HG02759 (cell line): Measurements from ENCODE around the gene ZNF544.

Source experiments
- ATAC-seq: cut with Tn5 transposase; IDR thresholded peaks from one replicate; pipeline ENCODE4 v1.9.1; 2021; ENCODE audit warnings: mild to moderate bottlenecking, moderate library complexity; ENCODE audit not compliant: unreplicated experiment

The ZNF544 gene

GRCh38 chr19:58228585-58229254, at the start of gene ZNF544:
Gene ZNF544 (plus strand): TSS chr19:58228914. CDS start chr19:58244024, 15,110 bp downstream.
- ATAC-seq: peak; percentile 97

GRCh38 chr19:58181902-58182576, 46.7 kb upstream of the ZNF544 start:
- ATAC-seq: no peak

GRCh38 chr19:58182577-58182988, 46.1 kb upstream of the ZNF544 start:
- no peak for ATAC-seq

- ATAC-seq: peak; percentile 94
These were observed 45.5 kb upstream of the ZNF544 start, which contains the start of gene ZNF274 for GRCh38 chr19:58182989-58183816. Gene ZNF274 (plus strand): TSS chr19:58183061. CDS start chr19:58183966, 905 bp downstream.

- no peak for ATAC-seq
These were observed 44.9 kb upstream of the ZNF544 start for GRCh38 chr19:58183817-58184215.

- no peak for ATAC-seq
These were observed 31.7 kb upstream of the ZNF544 start for GRCh38 chr19:58196901-58197616.

GRCh38 chr19:58203814-58204475, 24.8 kb upstream of the ZNF544 start:
- ATAC-seq: no peak

- ATAC-seq: no peak
These were observed 24.1 kb upstream of the ZNF544 start for GRCh38 chr19:58204566-58204965.

- ATAC-seq: no peak
These were observed 19.1 kb upstream of the ZNF544 start for GRCh38 chr19:58209577-58209976.

- no peak for ATAC-seq
These were observed 16.2 kb upstream of the ZNF544 start for GRCh38 chr19:58212336-58213074.

GRCh38 chr19:58213075-58213369, 15.7 kb upstream of the ZNF544 start:
- no peak for ATAC-seq

GRCh38 chr19:58217069-58217481, 11.6 kb upstream of the ZNF544 start:
- no peak for ATAC-seq

- no peak for ATAC-seq
These were observed 10.9 kb upstream of the ZNF544 start for GRCh38 chr19:58217607-58218391.

GRCh38 chr19:58218899-58219298, 9.8 kb upstream of the ZNF544 start:
- no peak for ATAC-seq

GRCh38 chr19:58227964-58228584, 640 bp upstream of the ZNF544 start:
- ATAC-seq: no peak

GRCh38 chr19:58229255-58229639, 533 bp downstream of the ZNF544 start:
- ATAC-seq: no peak

- ATAC-seq: no peak
These were observed 8.6 kb downstream of the ZNF544 start for GRCh38 chr19:58237324-58237723.

GRCh38 chr19:58243351-58243750, 14.6 kb downstream of the ZNF544 start:
- ATAC-seq: no peak

- no peak for ATAC-seq
These were observed 20.2 kb downstream of the ZNF544 start for GRCh38 chr19:58248886-58249285.
